ENCODE results near the gene SPIRE1. TPM values are rescaled to one million over a fixed set of nuclear protein-coding genes. Genes with fewer than 3 reads are reported as not detected.

Gene SPIRE1
- polyA plus RNA-seq, 2 donors: 4.7 to 5.0 TPM

GRCh38 chr18:12433829-12434540 lies 223.9 kb downstream of the SPIRE1 start:
- WGBS, 2 donors: 97% methylated on average over 50 to 51 of the region's 51 CpGs
- H3K4me3 ChIP-seq (ENCODE audit: low read depth in 1 of 2, low read length in 2 of 2): no peak overlapping the region
- no peaks in the 10 kb centered on the region for H3K27me3 ChIP-seq (ENCODE audit: control insufficient read depth in 1 of 2, insufficient read depth in 2 of 2, low read length in 2 of 2)
- H3K9me3 ChIP-seq (ENCODE audit: control insufficient read depth in 2 of 2, insufficient read depth in 1 of 2, low read depth in 1 of 2, low read length in 1 of 2): no peaks in the 10 kb centered on the region
- H3K4me1 ChIP-seq (ENCODE audit: control insufficient read depth in 2 of 2, insufficient read depth in 2 of 2, low read length in 1 of 2): peaks cover 0 to 3% of the 10 kb centered on the region in 2 donors
- H3K36me3 ChIP-seq (ENCODE audit: control insufficient read depth in 2 of 2, insufficient read depth in 2 of 2, low read length in 1 of 2): peaks cover 0 to 6% of the 10 kb centered on the region in 2 donors
- H3K27ac ChIP-seq (ENCODE audit: low read depth in 2 of 2, low read length in 1 of 2): no peak overlapping the region

- Histone ChIP-seq H3K27ac (ENCODE audit: low read depth in 2 of 2, low read length in 1 of 2) (no peak overlapping the region), H3K9me3 (ENCODE audit: control insufficient read depth in 2 of 2, insufficient read depth in 1 of 2, low read depth in 1 of 2, low read length in 1 of 2) (no peaks in the 10 kb centered on the region), H3K4me1 (ENCODE audit: control insufficient read depth in 2 of 2, insufficient read depth in 2 of 2, low read length in 1 of 2) (peaks cover 0 to 3% of the 10 kb centered on the region in 2 donors), H3K36me3 (ENCODE audit: control insufficient read depth in 2 of 2, insufficient read depth in 2 of 2, low read length in 1 of 2) (peaks cover 0 to 6% of the 10 kb centered on the region in 2 donors), H3K27me3 (ENCODE audit: control insufficient read depth in 1 of 2, insufficient read depth in 2 of 2, low read length in 2 of 2) (no peaks in the 10 kb centered on the region), H3K4me3 (ENCODE audit: low read depth in 1 of 2, low read length in 2 of 2) (no peak overlapping the region)
- WGBS, 2 donors: 96% methylated on average over 23 to 31 of the region's 31 CpGs
Observed at GRCh38 chr18:12432881-12433280, 225.0 kb downstream of the SPIRE1 start.

- no peak overlapping the region for H3K4me3 ChIP-seq (ENCODE audit: low read depth in 1 of 2, low read length in 2 of 2)
- no peak overlapping the region for H3K27ac ChIP-seq (ENCODE audit: low read depth in 2 of 2, low read length in 1 of 2)
- peaks cover 0 to 3% of the 10 kb centered on the region in 2 donors for H3K4me1 ChIP-seq (ENCODE audit: control insufficient read depth in 2 of 2, insufficient read depth in 2 of 2, low read length in 1 of 2)
- H3K27me3 ChIP-seq (ENCODE audit: control insufficient read depth in 1 of 2, insufficient read depth in 2 of 2, low read length in 2 of 2): no peaks in the 10 kb centered on the region
- H3K36me3 ChIP-seq (ENCODE audit: control insufficient read depth in 2 of 2, insufficient read depth in 2 of 2, low read length in 1 of 2): peaks cover 0 to 6% of the 10 kb centered on the region in 2 donors
- H3K9me3 ChIP-seq (ENCODE audit: control insufficient read depth in 2 of 2, insufficient read depth in 1 of 2, low read depth in 1 of 2, low read length in 1 of 2): no peaks in the 10 kb centered on the region
- WGBS, 2 donors: 96% methylated on average over 22 of the region's 22 CpGs
Observed at GRCh38 chr18:12432196-12432595, 225.7 kb downstream of the SPIRE1 start.

- no peaks in the 10 kb centered on the region for H3K9me3 ChIP-seq (ENCODE audit: control insufficient read depth in 2 of 2, insufficient read depth in 1 of 2, low read depth in 1 of 2, low read length in 1 of 2)
- whole genome bisulfite sequencing, 2 donors: 95 to 98% methylated on average over 13 to 16 of the region's 16 CpGs
- peaks cover 0 to 6% of the 10 kb centered on the region in 2 donors for H3K36me3 ChIP-seq (ENCODE audit: control insufficient read depth in 2 of 2, insufficient read depth in 2 of 2, low read length in 1 of 2)
- no peaks in the 10 kb centered on the region for H3K27me3 ChIP-seq (ENCODE audit: control insufficient read depth in 1 of 2, insufficient read depth in 2 of 2, low read length in 2 of 2)
- no peak overlapping the region for H3K27ac ChIP-seq (ENCODE audit: low read depth in 2 of 2, low read length in 1 of 2)
- peaks cover 0 to 3% of the 10 kb centered on the region in 2 donors for H3K4me1 ChIP-seq (ENCODE audit: control insufficient read depth in 2 of 2, insufficient read depth in 2 of 2, low read length in 1 of 2)
- no peak overlapping the region for H3K4me3 ChIP-seq (ENCODE audit: low read depth in 1 of 2, low read length in 2 of 2)
Observed at GRCh38 chr18:12431561-12431960, 226.3 kb downstream of the SPIRE1 start.

- Histone ChIP-seq H3K27ac (ENCODE audit: low read depth in 2 of 2, low read length in 1 of 2) (no peak overlapping the region), H3K9me3 (ENCODE audit: control insufficient read depth in 2 of 2, insufficient read depth in 1 of 2, low read depth in 1 of 2, low read length in 1 of 2) (no peaks in the 10 kb centered on the region), H3K36me3 (ENCODE audit: control insufficient read depth in 2 of 2, insufficient read depth in 2 of 2, low read length in 1 of 2) (peaks cover 0 to 6% of the 10 kb centered on the region in 2 donors), H3K4me3 (ENCODE audit: low read depth in 1 of 2, low read length in 2 of 2) (no peak overlapping the region), H3K4me1 (ENCODE audit: control insufficient read depth in 2 of 2, insufficient read depth in 2 of 2, low read length in 1 of 2) (peaks cover 0 to 3% of the 10 kb centered on the region in 2 donors), H3K27me3 (ENCODE audit: control insufficient read depth in 1 of 2, insufficient read depth in 2 of 2, low read length in 2 of 2) (no peaks in the 10 kb centered on the region)
- WGBS, 2 donors: 89 to 94% methylated on average over 8 of the region's 8 CpGs
Observed at GRCh38 chr18:12430137-12430990, 227.5 kb downstream of the SPIRE1 start.

GRCh38 chr18:12429556-12429955 lies 228.4 kb downstream of the SPIRE1 start:
- H3K27me3 ChIP-seq (ENCODE audit: control insufficient read depth in 1 of 2, insufficient read depth in 2 of 2, low read length in 2 of 2): no peaks in the 10 kb centered on the region
- H3K36me3 ChIP-seq (ENCODE audit: control insufficient read depth in 2 of 2, insufficient read depth in 2 of 2, low read length in 1 of 2): peaks cover 0 to 6% of the 10 kb centered on the region in 2 donors
- WGBS, 2 donors: 89 to 93% methylated on average over 16 of the region's 16 CpGs

GRCh38 chr18:12428923-12429322 lies 229.0 kb downstream of the SPIRE1 start:
- Histone ChIP-seq H3K4me1 (ENCODE audit: control insufficient read depth in 2 of 2, insufficient read depth in 2 of 2, low read length in 1 of 2) (peaks cover 0 to 3% of the 10 kb centered on the region in 2 donors), H3K27ac (ENCODE audit: low read depth in 2 of 2, low read length in 1 of 2) (no peak overlapping the region), H3K9me3 (ENCODE audit: control insufficient read depth in 2 of 2, insufficient read depth in 1 of 2, low read depth in 1 of 2, low read length in 1 of 2) (no peaks in the 10 kb centered on the region), H3K27me3 (ENCODE audit: control insufficient read depth in 1 of 2, insufficient read depth in 2 of 2, low read length in 2 of 2) (no peaks in the 10 kb centered on the region), H3K36me3 (ENCODE audit: control insufficient read depth in 2 of 2, insufficient read depth in 2 of 2, low read length in 1 of 2) (peaks cover 0 to 4% of the 10 kb centered on the region in 2 donors), H3K4me3 (ENCODE audit: low read depth in 1 of 2, low read length in 2 of 2) (no peak overlapping the region)
- 88 to 90% methylated on average over 12 of the region's 12 CpGs for WGBS, 2 donors

More at GRCh38 chr18:12429556-12429955, 228.4 kb downstream of the SPIRE1 start:
- H3K9me3 ChIP-seq (ENCODE audit: control insufficient read depth in 2 of 2, insufficient read depth in 1 of 2, low read depth in 1 of 2, low read length in 1 of 2): no peaks in the 10 kb centered on the region
- H3K27ac ChIP-seq (ENCODE audit: low read depth in 2 of 2, low read length in 1 of 2): no peak overlapping the region
- H3K4me1 ChIP-seq (ENCODE audit: control insufficient read depth in 2 of 2, insufficient read depth in 2 of 2, low read length in 1 of 2): peaks cover 0 to 3% of the 10 kb centered on the region in 2 donors
- no peak overlapping the region for H3K4me3 ChIP-seq (ENCODE audit: low read depth in 1 of 2, low read length in 2 of 2)

GRCh38 chr18:12426924-12427323 lies 231.0 kb downstream of the SPIRE1 start:
- no peak overlapping the region for H3K4me3 ChIP-seq (ENCODE audit: low read depth in 1 of 2, low read length in 2 of 2)
- H3K36me3 ChIP-seq (ENCODE audit: control insufficient read depth in 2 of 2, insufficient read depth in 2 of 2, low read length in 1 of 2): no peaks in the 10 kb centered on the region
- H3K9me3 ChIP-seq (ENCODE audit: control insufficient read depth in 2 of 2, insufficient read depth in 1 of 2, low read depth in 1 of 2, low read length in 1 of 2): no peaks in the 10 kb centered on the region
- H3K4me1 ChIP-seq (ENCODE audit: control insufficient read depth in 2 of 2, insufficient read depth in 2 of 2, low read length in 1 of 2): peaks cover 0 to 3% of the 10 kb centered on the region in 2 donors
- WGBS, 2 donors: 87 to 92% methylated on average over 3 of the region's 3 CpGs
- H3K27me3 ChIP-seq (ENCODE audit: control insufficient read depth in 1 of 2, insufficient read depth in 2 of 2, low read length in 2 of 2): no peaks in the 10 kb centered on the region
- no peak overlapping the region for H3K27ac ChIP-seq (ENCODE audit: low read depth in 2 of 2, low read length in 1 of 2)

GRCh38 chr18:12424252-12424651 lies 233.7 kb downstream of the SPIRE1 start:
- 78 to 93% methylated on average over 4 of the region's 4 CpGs for WGBS, 2 donors
- no peaks in the 10 kb centered on the region for H3K27me3 ChIP-seq (ENCODE audit: control insufficient read depth in 1 of 2, insufficient read depth in 2 of 2, low read length in 2 of 2)
- H3K4me3 ChIP-seq (ENCODE audit: low read depth in 1 of 2, low read length in 2 of 2): no peak overlapping the region
- peaks cover 0 to 6% of the 10 kb centered on the region in 2 donors for H3K4me1 ChIP-seq (ENCODE audit: control insufficient read depth in 2 of 2, insufficient read depth in 2 of 2, low read length in 1 of 2)
- H3K36me3 ChIP-seq (ENCODE audit: control insufficient read depth in 2 of 2, insufficient read depth in 2 of 2, low read length in 1 of 2): no peaks in the 10 kb centered on the region
- H3K9me3 ChIP-seq (ENCODE audit: control insufficient read depth in 2 of 2, insufficient read depth in 1 of 2, low read depth in 1 of 2, low read length in 1 of 2): no peaks in the 10 kb centered on the region
- no peak overlapping the region for H3K27ac ChIP-seq (ENCODE audit: low read depth in 2 of 2, low read length in 1 of 2)

All from esophagus (tissue), 2 donors.